A673 (cell line): ENCODE results near the gene ARPC1A. TPM values are rescaled to one million over a fixed set of nuclear protein-coding genes. Genes with fewer than 3 reads are reported as not detected.

ENCODE experiments used
- BruUV-seq: library from RNA; stranded (reverse); fragments of 400-500 nt; replicated peaks from 2 replicates; lab custom pipeline; 2021; lab: Mats Ljungman, UMichigan
- CTCF ChIA-PET: fragments of 300-600 bp; sonication (Branson Sonifier 250); formaldehyde crosslinking; loops from one replicate; lab custom pipeline; 2022; ENCODE audit warnings: antibody characterized with exemption; lab: Charles Lee
- POLR2A ChIA-PET: fragments of 300-600 bp; sonication (Branson Sonifier 250); formaldehyde crosslinking; loops from one replicate; lab custom pipeline; 2022; ENCODE audit warnings: antibody characterized with exemption; ENCODE audit not compliant: low non-redundant PET; lab: Charles Lee
- DNase-seq: peaks from one replicate; pipeline ENCODE4 v3.0.0-alpha.2; 2015; ENCODE audit warnings: low spot score
- H3K27ac ChIP-seq: fragments of 200-600 bp; sonication (generic); 2 replicates; pipeline ENCODE4 v1.5.1; 2016; ENCODE audit warnings: mixed run types, low read depth, mild to moderate bottlenecking, mixed read lengths, antibody characterized with exemption, low read length; ENCODE audit not compliant: poor library complexity, severe bottlenecking
- H3K27me3 ChIP-seq: fragments of 200-600 bp; sonication (generic); replicated peaks from 2 replicates; pipeline ENCODE4 v1.6.1; 2017; ENCODE audit warnings: mixed run types, low read depth, mild to moderate bottlenecking, mixed read lengths, antibody characterized with exemption, low read length; ENCODE audit not compliant: insufficient read depth, poor library complexity
- H3K36me3 ChIP-seq: fragments of 200-600 bp; sonication (generic); 2 replicates; pipeline ENCODE4 v1.6.1; 2016; ENCODE audit warnings: mixed run types, mild to moderate bottlenecking, mixed read lengths, antibody characterized with exemption, low read length; ENCODE audit not compliant: insufficient read depth, poor library complexity, severe bottlenecking
- H3K4me1 ChIP-seq: fragments of 200-600 bp; sonication (generic); 2 replicates; pipeline ENCODE4 v1.6.1; 2017; ENCODE audit warnings: mixed run types, mild to moderate bottlenecking, mixed read lengths, antibody characterized with exemption, low read length; ENCODE audit not compliant: insufficient read depth, poor library complexity, severe bottlenecking
- H3K4me3 ChIP-seq: fragments of 200-600 bp; sonication (generic); 2 replicates; pipeline ENCODE4 v1.5.1; 2016; ENCODE audit warnings: low read depth, mixed run types, mild to moderate bottlenecking, mixed read lengths, low read length; ENCODE audit not compliant: poor library complexity, severe bottlenecking
- H3K9me3 ChIP-seq: fragments of 200-600 bp; sonication (generic); 2 replicates; pipeline ENCODE4 v1.6.1; 2016; ENCODE audit warnings: mixed run types, low read depth, mild to moderate bottlenecking, mixed read lengths, antibody characterized with exemption, low read length; ENCODE audit not compliant: poor library complexity, severe bottlenecking
- CTCF ChIP-seq: fragments of 300-800, 200-600 bp; sonication (generic); conservative IDR thresholded peaks from 2 replicates; pipeline ENCODE4 v1.5.1; 2017; ENCODE audit warnings: low read depth, mild to moderate bottlenecking, antibody characterized with exemption, low read length, moderate library complexity, mixed read lengths
- EZH2 ChIP-seq: fragments of 200-600 bp; sonication (generic); IDR thresholded peaks from 2 replicates; pipeline ENCODE4 v1.6.1; 2017; ENCODE audit warnings: borderline replicate concordance, low read depth, mild to moderate bottlenecking, mixed read lengths, antibody characterized with exemption, low read length; ENCODE audit not compliant: poor library complexity, severe bottlenecking
- intact Hi-C: fragments of 100-400 bp; cut with micrococcal nuclease; formaldehyde crosslinking; loops from one replicate; pipeline ENCODE4 v1.10.0; 2022; ENCODE audit not compliant: unreplicated experiment
- total RNA-seq: library from RNA; stranded (reverse); gene quantifications from 2 replicates; pipeline ENCODE4 v1.2.3, GENCODE V29; 2021

ARPC1A gene
- total RNA-seq, 1 experiment from 2014 or later, result 167 TPM

GRCh38 chr7:99305473-99306260, 20.0 kb upstream of the ARPC1A start:
- H3K9me3 ChIP-seq, result no peaks in the 10 kb centered on the region
- H3K36me3 ChIP-seq, result no peaks in the 10 kb centered on the region
- H3K27me3 ChIP-seq, result no peaks in the 10 kb centered on the region
- CTCF ChIA-PET, result no interaction called here
- TF ChIP-seq CTCF (no peak), EZH2 (no peak)
- intact Hi-C loops, result no loop called here
- H3K4me3 ChIP-seq, result no peak overlapping the region
- POLR2A ChIA-PET, result no interaction called here
- H3K4me1 ChIP-seq, result no peaks in the 10 kb centered on the region
- no peak for DNase-seq
- no TSS peak for BruUV-seq
- no peak overlapping the region for H3K27ac ChIP-seq

- BruUV-seq, result no TSS peak
- no peak overlapping the region for H3K4me3 ChIP-seq
- POLR2A ChIA-PET, result no interaction called here
- CTCF ChIA-PET, result no interaction called here
- H3K36me3 ChIP-seq, result no peaks in the 10 kb centered on the region
- H3K27ac ChIP-seq, result no peak overlapping the region
- no peaks in the 10 kb centered on the region for H3K27me3 ChIP-seq
- H3K9me3 ChIP-seq, result no peaks in the 10 kb centered on the region
- intact Hi-C loops, result no loop called here
- DNase-seq, result no peak
- H3K4me1 ChIP-seq, result no peaks in the 10 kb centered on the region
- TF ChIP-seq CTCF, result no peak
- TF ChIP-seq EZH2, result no peak
Measured at GRCh38 chr7:99308461-99309074, 17.1 kb upstream of the ARPC1A start.

GRCh38 chr7:99309111-99309510, 16.6 kb upstream of the ARPC1A start:
- Histone ChIP-seq H3K9me3 (no peaks in the 10 kb centered on the region), H3K4me1 (no peaks in the 10 kb centered on the region), H3K27me3 (no peaks in the 10 kb centered on the region), H3K4me3 (no peak overlapping the region), H3K36me3 (no peaks in the 10 kb centered on the region), H3K27ac (no peak overlapping the region)
- ChIA-PET CTCF (no interaction called here), POLR2A (no interaction called here)
- DNase-seq, result no peak
- TF ChIP-seq EZH2, result no peak
- TF ChIP-seq CTCF, result no peak
- intact Hi-C loops, result no loop called here
- BruUV-seq, result no TSS peak
